ENCODE measurements around the gene CDY1B.
"Not testable (repeated sequence)": the region's sequence is repeated elsewhere in the genome, so short reads cannot be mapped to it uniquely, and the experiment has no call there.

CDY1B gene

GRCh38 chrY:24047919-24048318 is at the start of gene CDY1B:
TSS of gene CDY1B (minus strand) at chrY:24048019. CDS start at chrY:24047688, 331 bp downstream.
- not testable (repeated sequence) for DNase-seq (ENCODE audit: low spot score)

- DNase-seq (ENCODE audit: low spot score) = not testable (repeated sequence)
These were observed 1.7 kb upstream of the CDY1B start for GRCh38 chrY:24049525-24049924.

- DNase-seq (ENCODE audit: low spot score) = not testable (repeated sequence)
These were observed 4.6 kb downstream of the CDY1B start for GRCh38 chrY:24043209-24043608.

GRCh38 chrY:24039008-24039718 is 8.7 kb downstream of the CDY1B start:
- not testable (repeated sequence) for DNase-seq (ENCODE audit: low spot score)

GRCh38 chrY:24026212-24027103 is 21.4 kb downstream of the CDY1B start:
- DNase-seq (ENCODE audit: low spot score) = not testable (repeated sequence)
